Neuronal stem cell (in vitro differentiated cells): ENCODE measurements around the gene ENTHD1.

Experiments used
- DNase-seq: peaks from one replicate; pipeline ENCODE4 v3.0.0-alpha.2; 2013; ENCODE audit warnings: low spot score
- H2AFZ ChIP-seq: one replicate; pipeline ENCODE4 v1.6.1; 2013; ENCODE audit warnings: mild to moderate bottlenecking, low read length, inconsistent platforms
- H2AK5ac ChIP-seq: 2 replicates; pipeline ENCODE4 v1.6.1; 2013; ENCODE audit warnings: low read depth, mild to moderate bottlenecking, inconsistent platforms, low read length, moderate library complexity, mixed read lengths
- H2BK120ac ChIP-seq: 2 replicates; pipeline ENCODE4 v1.6.1; 2013; ENCODE audit warnings: low read depth, mild to moderate bottlenecking, inconsistent platforms, low read length, moderate library complexity, mixed read lengths
- H2BK12ac ChIP-seq: one replicate; pipeline ENCODE4 v1.6.1; 2013; ENCODE audit warnings: low read length, inconsistent platforms
- H2BK15ac ChIP-seq: 2 replicates; pipeline ENCODE4 v1.6.1; 2013; ENCODE audit warnings: mild to moderate bottlenecking, low read length, inconsistent platforms, mixed read lengths
- H2BK5ac ChIP-seq: one replicate; pipeline ENCODE4 v1.6.1; 2013; ENCODE audit warnings: inconsistent platforms, mild to moderate bottlenecking, low read length, moderate library complexity
- H3K14ac ChIP-seq: one replicate; pipeline ENCODE4 v1.6.1; 2013; ENCODE audit warnings: low read length, inconsistent platforms
- H3K18ac ChIP-seq: 2 replicates; pipeline ENCODE4 v1.6.1; 2013; ENCODE audit warnings: low read length, inconsistent platforms
- H3K23ac ChIP-seq: 2 replicates; pipeline ENCODE4 v1.6.1; 2013; ENCODE audit warnings: low read depth, mild to moderate bottlenecking, mixed read lengths, low read length, inconsistent platforms; ENCODE audit not compliant: poor library complexity
- H3K27ac ChIP-seq: replicated peaks from 3 replicates; pipeline ENCODE4 v1.5.1; 2013; ENCODE audit warnings: low read length, inconsistent platforms
- H3K27me3 ChIP-seq, 3 experiments: 2 replicates each; pipeline ENCODE4 v1.6.1; 2013; ENCODE audit warnings: low read length in 3 of 3, mild to moderate bottlenecking in 2 of 3, inconsistent platforms in 1 of 3, low read depth in 1 of 3, mixed read lengths in 1 of 3, moderate library complexity in 1 of 3; ENCODE audit not compliant: control insufficient read depth in 3 of 3, insufficient read depth in 3 of 3
- H3K36me3 ChIP-seq, 2 donors: replicated peaks in 1 of 2; 2 replicates each; pipeline ENCODE4 v1.6.1; 2013; ENCODE audit warnings: low read length in 2 of 2; ENCODE audit not compliant: control insufficient read depth in 2 of 2, insufficient read depth in 2 of 2
- H3K4ac ChIP-seq: 2 replicates; pipeline ENCODE4 v1.6.1; 2013; ENCODE audit warnings: inconsistent platforms, mild to moderate bottlenecking, low read length, moderate library complexity
- H3K4me1 ChIP-seq, 2 donors: 1 replicate in 1 of 2; 2 replicates in 1 of 2; pipeline ENCODE4 v1.6.1; 2013; ENCODE audit warnings: low read length in 2 of 2, low read depth in 1 of 2; ENCODE audit not compliant: control insufficient read depth in 2 of 2, insufficient read depth in 1 of 2
- H3K4me2 ChIP-seq: one replicate; pipeline ENCODE4 v1.6.1; 2013; ENCODE audit warnings: mild to moderate bottlenecking, low read length, inconsistent platforms; ENCODE audit not compliant: insufficient read depth, poor library complexity, severe bottlenecking
- H3K4me3 ChIP-seq, 2 donors: 2 replicates each; pipeline ENCODE4 v1.5.1; 2013; ENCODE audit warnings: low read length in 2 of 2, mild to moderate bottlenecking in 2 of 2, inconsistent platforms in 1 of 2, moderate library complexity in 1 of 2
- H3K79me1 ChIP-seq: one replicate; pipeline ENCODE4 v1.6.1; 2013; ENCODE audit warnings: low read depth, mild to moderate bottlenecking, inconsistent platforms, low read length, moderate library complexity
- H3K9ac ChIP-seq: one replicate; pipeline ENCODE4 v1.6.1; 2013; ENCODE audit warnings: mild to moderate bottlenecking, low read depth, low read length, inconsistent platforms; ENCODE audit not compliant: poor library complexity
- H3K9me3 ChIP-seq, 2 donors: replicated peaks in 1 of 2; 2 replicates each; pipeline versions ENCODE3 to v1.6.1; 2013; ENCODE audit warnings: low read length in 2 of 2, mild to moderate bottlenecking in 2 of 2, inconsistent platforms in 1 of 2, low read depth in 1 of 2, mixed read lengths in 1 of 2, moderate library complexity in 1 of 2; ENCODE audit not compliant: control insufficient read depth in 2 of 2, insufficient read depth in 1 of 2
- H4K8ac ChIP-seq: one replicate; pipeline ENCODE4 v1.6.1; 2013; ENCODE audit warnings: low read depth, mild to moderate bottlenecking, inconsistent platforms, low read length, moderate library complexity
- H4K91ac ChIP-seq: one replicate; pipeline ENCODE4 v1.6.1; 2013; ENCODE audit warnings: low read length, low read depth, mild to moderate bottlenecking, inconsistent platforms; ENCODE audit not compliant: poor library complexity
- WGBS, 2 donors: extraction: QIAGEN DNeasy Blood & Tissue Kit; methylation state at CpG; one replicate each; pipeline ENCODE4 v1.1.7; 2013; ENCODE audit warnings: missing lambda C conversion rate in 2 of 2, mixed read lengths in 1 of 2; ENCODE audit not compliant: insufficient read length in 2 of 2, insufficient replicate concordance in 1 of 2; ENCODE audit errors: extremely low coverage in 2 of 2; 5-methylcytosine and 5-hydroxymethylcytosine counted together

Gene ENTHD1

DNA sequence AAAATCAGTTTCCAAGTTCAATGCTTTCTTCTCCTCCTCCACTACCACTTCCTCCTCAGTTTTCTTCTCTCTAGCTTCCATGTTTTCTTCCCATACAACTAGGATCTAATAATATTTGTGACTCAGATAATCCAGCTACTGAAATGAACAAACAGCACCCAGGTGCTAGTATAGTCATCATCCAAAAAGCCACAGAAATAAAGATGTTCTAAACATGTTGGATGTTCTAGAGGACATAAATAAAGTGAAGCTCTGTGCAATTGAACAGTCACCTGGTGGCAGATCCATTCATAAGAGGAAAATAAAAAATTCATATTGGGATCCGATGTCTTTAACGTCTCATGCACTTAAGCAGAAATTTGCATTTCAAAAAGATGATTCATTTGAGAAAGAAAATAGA lies 142.8 kb downstream of the ENTHD1 start:
- H3K4me2 ChIP-seq = no peak overlapping the region
- H2AFZ ChIP-seq = no peak overlapping the region
- no peak overlapping the region for H2BK5ac ChIP-seq
- H3K9me3 ChIP-seq = no peaks in the 10 kb centered on the region
- no peak overlapping the region for H3K27ac ChIP-seq
- no CpG with 5 or more reads among the region's 2 CpGs for WGBS, 2 donors
- no peak overlapping the region for H2BK15ac ChIP-seq
- no peak overlapping the region for H3K23ac ChIP-seq
- DNase-seq = no peak
- H3K4ac ChIP-seq = no peak overlapping the region
- H3K79me1 ChIP-seq = no peaks in the 10 kb centered on the region
- no peak overlapping the region for H3K9ac ChIP-seq
- no peak overlapping the region for H2AK5ac ChIP-seq
- no peak overlapping the region for H3K4me3 ChIP-seq
- H4K91ac ChIP-seq = no peak overlapping the region
- no peaks in the 10 kb centered on the region for H3K27me3 ChIP-seq
- no peaks in the 10 kb centered on the region for H3K4me1 ChIP-seq
- no peak overlapping the region for H3K18ac ChIP-seq
- H2BK12ac ChIP-seq = no peak overlapping the region
- no peaks in the 10 kb centered on the region for H3K36me3 ChIP-seq
- no peak overlapping the region for H2BK120ac ChIP-seq
- no peak overlapping the region for H4K8ac ChIP-seq
- H3K14ac ChIP-seq = no peak overlapping the region

DNA sequence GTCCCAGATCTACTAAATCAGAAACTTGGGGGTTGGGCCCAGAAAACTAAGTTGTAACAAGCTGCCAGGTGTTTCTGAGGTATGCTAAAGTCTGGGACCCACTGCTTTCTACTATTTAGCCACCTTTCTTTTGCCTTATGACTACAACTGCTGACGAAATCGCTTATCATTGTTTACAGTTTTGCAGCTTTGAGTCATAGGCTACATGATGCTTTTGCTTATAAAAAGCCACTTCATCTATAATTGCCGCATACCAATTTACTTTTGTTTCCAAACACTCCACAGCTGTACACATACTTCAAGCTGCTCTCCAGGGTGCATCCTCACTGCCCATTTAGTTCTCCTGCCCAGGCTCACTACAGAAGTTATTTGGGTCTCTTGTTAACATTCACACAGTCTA lies 144.7 kb downstream of the ENTHD1 start:
- no CpG with 5 or more reads among the region's 3 CpGs for WGBS, 2 donors
- Histone ChIP-seq H3K14ac (no peak overlapping the region), H3K4me3 (no peak overlapping the region), H3K79me1 (no peaks in the 10 kb centered on the region), H2BK15ac (no peak overlapping the region), H3K9ac (no peak overlapping the region), H3K4me2 (no peak overlapping the region), H3K18ac (no peak overlapping the region), H3K9me3 (no peaks in the 10 kb centered on the region), H2BK5ac (no peak overlapping the region), H2AK5ac (no peak overlapping the region), H3K4me1 (no peaks in the 10 kb centered on the region), H3K4ac (no peak overlapping the region), H3K27me3 (no peaks in the 10 kb centered on the region), H4K91ac (no peak overlapping the region), H2AFZ (no peak overlapping the region), H3K23ac (no peak overlapping the region), H2BK120ac (no peak overlapping the region), H2BK12ac (no peak overlapping the region), H3K27ac (no peak overlapping the region), H4K8ac (no peak overlapping the region), H3K36me3 (no peaks in the 10 kb centered on the region)
- DNase-seq = no peak

DNA sequence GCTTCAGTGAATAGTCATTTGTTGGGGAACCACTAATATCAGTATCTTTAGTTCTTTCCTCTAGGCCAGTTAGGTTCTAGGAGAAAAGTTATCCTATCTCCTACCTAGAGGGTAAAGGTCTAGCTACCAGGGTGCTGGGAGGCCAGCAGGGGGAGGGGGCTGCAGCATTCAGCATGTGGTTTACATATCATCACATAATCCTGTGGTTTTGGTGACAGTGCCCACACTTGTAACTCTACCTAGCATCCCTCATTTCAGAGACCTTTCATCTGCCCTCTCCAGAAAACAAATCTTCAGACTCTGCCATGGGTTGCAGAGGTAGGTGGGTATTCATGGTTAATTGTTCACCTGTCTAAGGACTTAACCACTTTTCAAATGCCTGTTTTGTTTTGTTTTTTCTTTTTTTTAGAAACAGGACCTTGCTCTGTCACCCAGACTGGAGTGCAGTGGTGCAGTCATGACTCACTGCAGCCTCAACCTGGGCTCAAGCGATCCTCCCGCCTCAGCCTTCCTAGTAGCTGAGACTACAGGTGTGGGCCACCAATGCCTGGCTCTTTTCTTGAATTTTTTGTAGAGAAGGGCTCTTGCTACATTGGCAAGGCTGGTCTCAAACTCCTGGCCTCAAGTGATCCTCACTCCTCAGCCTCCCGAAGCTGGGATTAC lies 146.8 kb downstream of the ENTHD1 start:
- H3K14ac ChIP-seq = no peak overlapping the region
- H3K18ac ChIP-seq = no peak overlapping the region
- H2BK120ac ChIP-seq = no peak overlapping the region
- no peak overlapping the region for H3K27ac ChIP-seq
- H3K4me1 ChIP-seq = no peaks in the 10 kb centered on the region
- no peak overlapping the region for H3K23ac ChIP-seq
- no peaks in the 10 kb centered on the region for H3K27me3 ChIP-seq
- no peak overlapping the region for H3K4me3 ChIP-seq
- no peak overlapping the region for H2AFZ ChIP-seq
- no peaks in the 10 kb centered on the region for H3K9me3 ChIP-seq
- H4K8ac ChIP-seq = no peak overlapping the region
- H3K4ac ChIP-seq = no peak overlapping the region
- no peak overlapping the region for H4K91ac ChIP-seq
- no peak overlapping the region for H2BK5ac ChIP-seq
- DNase-seq = no peak
- H3K4me2 ChIP-seq = no peak overlapping the region
- H3K36me3 ChIP-seq = no peaks in the 10 kb centered on the region
- no peak overlapping the region for H2BK12ac ChIP-seq
- no peak overlapping the region for H3K9ac ChIP-seq
- no peaks in the 10 kb centered on the region for H3K79me1 ChIP-seq
- no peak overlapping the region for H2AK5ac ChIP-seq
- no peak overlapping the region for H2BK15ac ChIP-seq
- WGBS, 2 donors = no CpG with 5 or more reads among the region's 3 CpGs

DNA sequence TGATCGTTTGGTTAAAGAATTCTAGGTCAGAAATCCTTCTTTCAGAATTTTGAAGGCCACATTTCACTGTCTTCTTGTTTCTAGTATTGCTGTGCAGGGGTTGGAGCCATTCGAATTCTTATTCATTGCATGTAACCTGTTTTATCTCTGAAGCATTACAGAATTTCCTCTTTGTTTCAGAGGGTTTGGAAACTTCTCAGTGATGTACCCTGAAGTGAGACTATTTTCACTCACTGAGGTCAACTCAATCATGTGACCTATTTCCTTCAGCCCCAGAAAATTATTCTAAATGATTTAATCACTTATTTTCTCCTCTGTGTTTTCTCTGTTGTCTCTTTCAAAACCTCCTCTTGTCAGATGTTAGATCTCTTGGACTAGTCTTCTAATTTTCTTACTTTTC lies 147.8 kb downstream of the ENTHD1 start:
- Histone ChIP-seq H3K4me1 (no peaks in the 10 kb centered on the region), H3K27me3 (no peaks in the 10 kb centered on the region), H4K8ac (no peak overlapping the region), H4K91ac (no peak overlapping the region), H2BK12ac (no peak overlapping the region), H2AK5ac (no peak overlapping the region), H3K9ac (no peak overlapping the region), H2AFZ (no peak overlapping the region), H3K9me3 (no peaks in the 10 kb centered on the region), H3K23ac (no peak overlapping the region), H2BK120ac (no peak overlapping the region), H3K14ac (no peak overlapping the region), H3K36me3 (no peaks in the 10 kb centered on the region), H3K4ac (no peak overlapping the region), H3K4me2 (no peak overlapping the region), H3K18ac (no peak overlapping the region), H2BK15ac (no peak overlapping the region), H3K27ac (no peak overlapping the region), H3K4me3 (no peak overlapping the region), H2BK5ac (no peak overlapping the region), H3K79me1 (no peaks in the 10 kb centered on the region)
- no CpG with 5 or more reads among the region's 2 CpGs for WGBS, 2 donors
- no peak for DNase-seq
